Hepatocyte (in vitro differentiated cells): Measurements from ENCODE around the gene HAS3. TPM values are rescaled to one million over a fixed set of nuclear protein-coding genes. Genes with fewer than 3 reads are reported as not detected.

Experiments used
- DNase-seq: peaks from one replicate; pipeline ENCODE4 v3.0.0-alpha.2; 2016; ENCODE audit warnings: low spot score
- H2AFZ ChIP-seq: fragments of 200-600 bp; sonication (generic); 2 replicates; pipeline ENCODE4 v1.6.0; 2016; ENCODE audit warnings: antibody characterized with exemption, mild to moderate bottlenecking
- H3K27ac ChIP-seq: fragments of 200-600 bp; sonication (generic); 2 replicates; pipeline ENCODE4 v1.5.1; 2016; ENCODE audit warnings: mild to moderate bottlenecking
- H3K27me3 ChIP-seq: fragments of 200-600 bp; sonication (generic); 2 replicates; pipeline ENCODE4 v1.6.1; 2016
- H3K36me3 ChIP-seq: fragments of 200-600 bp; sonication (generic); replicated peaks from 2 replicates; pipeline ENCODE4 v1.5.1; 2016; ENCODE audit warnings: low read depth; ENCODE audit not compliant: insufficient read depth
- H3K4me1 ChIP-seq: fragments of 200-600 bp; sonication (generic); 2 replicates; pipeline ENCODE4 v1.5.1; 2016; ENCODE audit warnings: mild to moderate bottlenecking, moderate library complexity; ENCODE audit not compliant: insufficient read depth
- H3K4me2 ChIP-seq: fragments of 200-600 bp; sonication (generic); 2 replicates; pipeline ENCODE4 v1.6.0; 2016
- H3K4me3 ChIP-seq: fragments of 200-600 bp; sonication (generic); 2 replicates; pipeline ENCODE4 v1.5.1; 2016; ENCODE audit warnings: mild to moderate bottlenecking
- H3K79me2 ChIP-seq: fragments of 200-600 bp; sonication (generic); 2 replicates; pipeline ENCODE4 v1.6.0; 2017; ENCODE audit warnings: mild to moderate bottlenecking
- H3K9me2 ChIP-seq: fragments of 200-600 bp; sonication (generic); replicated peaks from 2 replicates; pipeline ENCODE4 v1.6.0; 2017; ENCODE audit warnings: mild to moderate bottlenecking; ENCODE audit not compliant: insufficient read depth
- H3K9me3 ChIP-seq: fragments of 200-600 bp; sonication (generic); 2 replicates; pipeline ENCODE4 v1.5.1; 2016; ENCODE audit warnings: low read depth, mild to moderate bottlenecking
- H4K20me1 ChIP-seq: fragments of 200-600 bp; sonication (generic); 2 replicates; pipeline ENCODE4 v1.6.0; 2016; ENCODE audit warnings: mild to moderate bottlenecking; ENCODE audit not compliant: insufficient read depth, poor library complexity, severe bottlenecking
- EZH2 ChIP-seq: fragments of 200-600 bp; sonication (generic); IDR thresholded peaks from 2 replicates; pipeline ENCODE4 v1.6.1; 2016; ENCODE audit warnings: antibody characterized with exemption, mild to moderate bottlenecking, borderline replicate concordance
- EZH2phosphoT487 ChIP-seq: fragments of 200-600 bp; sonication (generic); IDR thresholded peaks from one replicate; pipeline ENCODE4 v1.6.1; 2018; ENCODE audit warnings: antibody characterized with exemption, mild to moderate bottlenecking, low read depth, moderate library complexity; ENCODE audit not compliant: unreplicated experiment, severe bottlenecking
- WGBS: methylation state at CpG from one replicate; pipeline ENCODE4 v1.1.6; 2016; ENCODE audit warnings: low lambda C conversion rate; ENCODE audit errors: missing lambda C conversion rate; 5-methylcytosine and 5-hydroxymethylcytosine counted together
- polyA plus RNA-seq: library from polyadenylated mRNA; unstranded; fragments of >200 nt; fragmentation: Nextera tagmentation; extraction: Ambion mirVana; gene quantifications from 2 replicates; pipeline ENCODE4 v1.2.1, GENCODE V29; 2016
- total RNA-seq: library from RNA; depleted of rRNA; stranded (reverse); fragments of >200 nt; gene quantifications from 2 replicates; pipeline ENCODE4 v1.2.3, GENCODE V29; 2014
- TF ChIP-seq, protein P1 (sequence below): fragments of 200-600 bp; sonication (generic); IDR thresholded peaks from 2 replicates; pipeline ENCODE4 v1.5.1; 2016; ENCODE audit warnings: antibody characterized with exemption, mild to moderate bottlenecking; ENCODE audit not compliant: poor library complexity

Gene HAS3
- total and polyA plus RNA-seq, 2 experiments from 2014 or later = 0.19 to 0.53 TPM

DNA sequence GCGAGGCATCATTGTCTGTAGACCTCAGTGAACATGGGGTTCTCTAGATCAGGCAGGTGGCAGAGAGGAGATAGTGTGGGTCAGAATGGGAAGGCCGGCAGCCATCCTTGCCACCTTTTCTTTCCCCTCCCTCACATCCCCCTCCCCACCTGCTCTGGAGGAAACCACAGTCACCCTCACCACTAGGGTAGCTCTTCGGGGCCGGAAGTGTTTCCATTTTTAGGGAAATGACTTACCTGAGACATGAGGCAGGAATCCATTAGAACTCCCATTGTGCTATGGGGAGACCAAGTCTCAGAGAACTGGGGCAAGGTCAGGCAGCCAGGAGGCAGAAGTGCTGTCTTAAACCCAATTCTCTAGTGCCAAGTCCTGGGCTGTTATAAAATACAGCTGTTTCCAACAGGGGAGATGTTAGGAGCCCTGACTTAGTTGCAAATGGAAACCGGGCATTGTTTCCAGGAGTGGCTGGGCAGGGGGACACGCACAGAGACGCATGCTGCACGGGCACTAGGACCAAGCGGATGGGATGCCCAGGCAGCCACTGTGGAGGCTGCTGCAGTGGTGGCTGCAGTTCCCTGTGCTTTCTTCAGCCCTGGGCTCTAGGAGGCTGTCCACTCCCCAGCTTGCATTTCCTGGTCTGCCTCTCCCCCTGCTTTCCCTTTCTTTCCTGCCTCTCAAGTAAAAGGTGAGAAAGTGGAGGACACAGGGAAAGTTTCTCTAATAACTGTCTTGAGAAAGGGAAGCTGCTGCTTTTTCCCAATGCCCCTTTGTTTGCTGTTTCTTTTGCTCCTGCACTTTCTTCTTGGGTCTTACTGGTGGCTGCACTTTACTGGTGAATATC is 2.8 kb downstream of the HAS3 start:
- WGBS = 35% methylated on average over 9 of the region's 9 CpGs

DNA sequence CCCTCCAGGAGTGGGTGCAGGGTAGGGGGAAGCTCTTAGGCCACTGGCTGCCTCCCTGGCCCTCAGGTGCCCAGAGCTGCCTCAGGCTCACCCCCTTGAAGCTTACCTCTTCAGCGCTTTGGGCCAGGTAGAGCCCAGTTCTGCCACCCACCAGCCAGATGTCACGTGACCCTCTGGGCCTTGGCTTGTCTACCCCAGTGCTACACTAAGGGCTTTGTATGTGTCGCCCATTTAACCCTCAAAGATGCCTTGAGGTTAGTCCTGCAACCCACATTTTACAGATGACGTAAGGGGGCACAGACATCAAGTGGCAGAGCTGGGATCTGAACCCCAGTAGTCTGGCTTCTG is 3.4 kb downstream of the HAS3 start:
- Histone ChIP-seq H3K4me1 (peaks cover 25% of the 10 kb centered on the region), H3K4me2 (no peak overlapping the region), H3K27ac (no peak overlapping the region), H4K20me1 (peaks cover 8% of the 10 kb centered on the region), H3K9me2 (no peaks in the 10 kb centered on the region), H3K9me3 (no peaks in the 10 kb centered on the region), H3K4me3 (no peak overlapping the region), H2AFZ (no peak overlapping the region), H3K27me3 (peaks cover 31% of the 10 kb centered on the region), H3K79me2 (no peaks in the 10 kb centered on the region), H3K36me3 (no peaks in the 10 kb centered on the region)
- DNase-seq = no peak
- 89% methylated on average over 4 of the region's 4 CpGs for WGBS
- TF ChIP-seq, protein P1, sequence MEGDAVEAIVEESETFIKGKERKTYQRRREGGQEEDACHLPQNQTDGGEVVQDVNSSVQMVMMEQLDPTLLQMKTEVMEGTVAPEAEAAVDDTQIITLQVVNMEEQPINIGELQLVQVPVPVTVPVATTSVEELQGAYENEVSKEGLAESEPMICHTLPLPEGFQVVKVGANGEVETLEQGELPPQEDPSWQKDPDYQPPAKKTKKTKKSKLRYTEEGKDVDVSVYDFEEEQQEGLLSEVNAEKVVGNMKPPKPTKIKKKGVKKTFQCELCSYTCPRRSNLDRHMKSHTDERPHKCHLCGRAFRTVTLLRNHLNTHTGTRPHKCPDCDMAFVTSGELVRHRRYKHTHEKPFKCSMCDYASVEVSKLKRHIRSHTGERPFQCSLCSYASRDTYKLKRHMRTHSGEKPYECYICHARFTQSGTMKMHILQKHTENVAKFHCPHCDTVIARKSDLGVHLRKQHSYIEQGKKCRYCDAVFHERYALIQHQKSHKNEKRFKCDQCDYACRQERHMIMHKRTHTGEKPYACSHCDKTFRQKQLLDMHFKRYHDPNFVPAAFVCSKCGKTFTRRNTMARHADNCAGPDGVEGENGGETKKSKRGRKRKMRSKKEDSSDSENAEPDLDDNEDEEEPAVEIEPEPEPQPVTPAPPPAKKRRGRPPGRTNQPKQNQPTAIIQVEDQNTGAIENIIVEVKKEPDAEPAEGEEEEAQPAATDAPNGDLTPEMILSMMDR = no peak
- no peak for TF ChIP-seq EZH2
- no peak for TF ChIP-seq EZH2phosphoT487

More for the DNA sequence above, 2.8 kb downstream of the HAS3 start:
- TF ChIP-seq EZH2 (no peak), EZH2phosphoT487 (no peak)
- TF ChIP-seq, protein P1 = no peak
- no peak for DNase-seq
- Histone ChIP-seq H3K9me3 (no peaks in the 10 kb centered on the region), H3K79me2 (no peaks in the 10 kb centered on the region), H2AFZ (no peak overlapping the region), H4K20me1 (peaks cover 8% of the 10 kb centered on the region), H3K4me3 (no peak overlapping the region), H3K4me2 (peak overlapping the region; percentile 98), H3K27me3 (peaks cover 31% of the 10 kb centered on the region), H3K27ac (no peak overlapping the region), H3K9me2 (no peaks in the 10 kb centered on the region), H3K36me3 (no peaks in the 10 kb centered on the region), H3K4me1 (peaks cover 25% of the 10 kb centered on the region)

DNA sequence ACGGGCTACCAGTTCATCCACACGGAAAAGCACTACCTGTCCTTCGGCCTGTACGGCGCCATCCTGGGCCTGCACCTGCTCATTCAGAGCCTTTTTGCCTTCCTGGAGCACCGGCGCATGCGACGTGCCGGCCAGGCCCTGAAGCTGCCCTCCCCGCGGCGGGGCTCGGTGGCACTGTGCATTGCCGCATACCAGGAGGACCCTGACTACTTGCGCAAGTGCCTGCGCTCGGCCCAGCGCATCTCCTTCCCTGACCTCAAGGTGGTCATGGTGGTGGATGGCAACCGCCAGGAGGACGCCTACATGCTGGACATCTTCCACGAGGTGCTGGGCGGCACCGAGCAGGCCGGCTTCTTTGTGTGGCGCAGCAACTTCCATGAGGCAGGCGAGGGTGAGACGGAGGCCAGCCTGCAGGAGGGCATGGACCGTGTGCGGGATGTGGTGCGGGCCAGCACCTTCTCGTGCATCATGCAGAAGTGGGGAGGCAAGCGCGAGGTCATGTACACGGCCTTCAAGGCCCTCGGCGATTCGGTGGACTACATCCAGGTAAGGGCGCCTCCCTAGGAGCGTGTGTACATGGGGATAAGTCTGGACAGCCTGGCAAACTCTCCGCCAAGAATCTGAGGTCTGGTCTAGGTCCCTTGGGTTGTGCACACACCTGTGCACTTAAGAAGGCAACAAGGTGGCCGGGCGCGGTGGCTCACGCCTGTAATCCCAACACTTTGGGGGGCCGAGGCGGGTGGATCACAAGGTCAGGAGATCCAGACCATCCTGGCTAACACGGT is 4.2 kb downstream of the HAS3 start:
- Histone ChIP-seq H3K4me2 (no peak overlapping the region), H3K27ac (no peak overlapping the region), H4K20me1 (peaks cover 8% of the 10 kb centered on the region), H3K9me3 (no peaks in the 10 kb centered on the region), H3K79me2 (no peaks in the 10 kb centered on the region), H3K4me3 (no peak overlapping the region), H3K36me3 (no peaks in the 10 kb centered on the region), H3K9me2 (no peaks in the 10 kb centered on the region), H2AFZ (no peak overlapping the region), H3K4me1 (peaks cover 25% of the 10 kb centered on the region), H3K27me3 (peaks cover 31% of the 10 kb centered on the region)
- no peak for TF ChIP-seq EZH2phosphoT487
- TF ChIP-seq, protein P1 = no peak
- TF ChIP-seq EZH2 = no peak
- DNase-seq = no peak
- 97% methylated on average over 46 of the region's 48 CpGs for WGBS
